GM12878 (cell line): ENCODE measurements around the gene SPOCD1. TPM values are rescaled to one million over a fixed set of nuclear protein-coding genes. Genes with fewer than 3 reads are reported as not detected.

ENCODE experiments used
- ATAC-seq: fragments of 200-7000 bp; cut with Tn5 transposase; 3 replicates; pipeline ENCODE4 v1.9.1; 2020; ENCODE audit warnings: mild to moderate bottlenecking, moderate library complexity
- BruUV-seq: library from RNA; stranded (reverse); fragments of 400-500 nt; replicated peaks from 2 replicates; lab custom pipeline; 2021; lab: Mats Ljungman, UMichigan
- CTCF ChIA-PET: fragments of 300-600 bp; sonication (Branson Sonifier 250); formaldehyde crosslinking; extraction: SDS; loops from one replicate; lab custom pipeline; 2021; ENCODE audit warnings: inconsistent platforms; lab: Yijun Ruan, JAX
- POLR2A ChIA-PET: fragments of 350-600 bp; formaldehyde crosslinking; extraction: SDS; loops from one replicate; lab custom pipeline; 2021; ENCODE audit warnings: inconsistent platforms; lab: Charles Lee
- RAD21 ChIA-PET: fragments of 300-600 bp; sonication (Branson Sonifier 250); formaldehyde crosslinking; loops from one replicate; lab custom pipeline; 2023; ENCODE audit warnings: antibody characterized with exemption; ENCODE audit not compliant: unreplicated experiment; lab: Charles Lee
- SMC1A ChIA-PET: fragments of 300-600 bp; sonication (Branson Sonifier 250); formaldehyde crosslinking; loops from one replicate; lab custom pipeline; 2023; ENCODE audit not compliant: unreplicated experiment, uncharacterized antibody; lab: Charles Lee
- DNase-seq: peaks from one replicate; pipeline ENCODE4 v3.0.0-alpha.2; 2011; ENCODE audit warnings: low read depth, low spot score
- FAIRE-seq: peaks from 3 replicates; lab custom pipeline; 2011; peaks lifted over from hg19 to GRCh38; lab: Jason Lieb, UNC
- H2AFZ ChIP-seq: 2 replicates; pipeline ENCODE4 v1.6.0; 2011; ENCODE audit warnings: low read depth, low read length, control low read depth; ENCODE audit not compliant: control insufficient read depth
- H3K27ac ChIP-seq: 2 replicates; pipeline ENCODE4 v1.5.1; 2011; ENCODE audit warnings: control low read depth; ENCODE audit not compliant: control insufficient read depth, insufficient read depth
- H3K27me3 ChIP-seq, 2 experiments: replicated peaks in 1 of 2; 2 replicates each; pipeline versions ENCODE4 v1.6.0 to v1.6.1; 2011; ENCODE audit warnings: low read length in 1 of 2; ENCODE audit not compliant: control insufficient read depth in 2 of 2, insufficient read depth in 2 of 2
- H3K36me3 ChIP-seq, 2 experiments: 2 replicates each; pipeline ENCODE4 v1.5.1; 2011; ENCODE audit warnings: low read length in 1 of 2; ENCODE audit not compliant: control insufficient read depth in 2 of 2, insufficient read depth in 2 of 2
- H3K4me1 ChIP-seq: 2 replicates; pipeline ENCODE4 v1.6.1; 2011; ENCODE audit warnings: mild to moderate bottlenecking, low read length, moderate library complexity, mixed read lengths; ENCODE audit not compliant: control insufficient read depth, insufficient read depth
- H3K4me2 ChIP-seq: 2 replicates; pipeline ENCODE4 v1.6.0; 2011; ENCODE audit warnings: control low read depth; ENCODE audit not compliant: control insufficient read depth, insufficient read depth
- H3K4me3 ChIP-seq: fragments of 200-600 bp; sonication (generic); 2 replicates; pipeline ENCODE4 v1.5.1; 2016
- H3K79me2 ChIP-seq: 2 replicates; pipeline ENCODE4 v1.6.0; 2011; ENCODE audit warnings: low read length; ENCODE audit not compliant: control insufficient read depth, insufficient read depth
- H3K9ac ChIP-seq: 2 replicates; pipeline ENCODE4 v1.8.0; 2011; ENCODE audit warnings: low read length, control low read depth, mixed read lengths; ENCODE audit not compliant: control insufficient read depth, insufficient read depth
- H3K9me3 ChIP-seq: replicated peaks from 3 replicates; pipeline ENCODE4 v1.5.1; 2011; ENCODE audit warnings: mild to moderate bottlenecking, low read length; ENCODE audit not compliant: control insufficient read depth, insufficient read depth
- H4K20me1 ChIP-seq: 2 replicates; pipeline ENCODE4 v1.6.0; 2011; ENCODE audit not compliant: control insufficient read depth, insufficient read depth
- ATF7 ChIP-seq: fragments of 450-650 bp; IDR thresholded peaks from 2 replicates; pipeline ENCODE4 v1.6.1; 2016; ENCODE audit warnings: low read depth, mild to moderate bottlenecking
- BHLHE40 ChIP-seq, 2 experiments: fragments of 450-650 bp in 1 of 2; IDR thresholded peaks; 2 replicates each; pipeline ENCODE4 v1.6.1; 2011 to 2017; ENCODE audit warnings: low read depth in 2 of 2, borderline replicate concordance in 1 of 2, improper control_type of control experiment in 1 of 2, low read length in 1 of 2, mild to moderate bottlenecking in 1 of 2
- CHD2 ChIP-seq: IDR thresholded peaks from 2 replicates; pipeline ENCODE4 v1.6.1; 2011; ENCODE audit warnings: low read depth, low read length, improper control_type of control experiment, borderline replicate concordance
- EP300 ChIP-seq, 2 experiments: fragments of 150-350 bp in 1 of 2; IDR thresholded peaks; 2 replicates each; pipeline ENCODE4 v1.6.1; 2011 to 2012; ENCODE audit warnings: low read depth in 2 of 2, low read length in 2 of 2, borderline replicate concordance in 1 of 2, improper control_type of control experiment in 1 of 2, inconsistent platforms in 1 of 2; ENCODE audit not compliant: control insufficient read depth in 1 of 2
- ESRRA ChIP-seq: IDR thresholded peaks from 2 replicates; pipeline ENCODE4 v1.6.1; 2012; ENCODE audit warnings: mild to moderate bottlenecking, low read length, improper control_type of control experiment
- JUNB ChIP-seq: IDR thresholded peaks from 2 replicates; pipeline ENCODE4 v1.6.1; 2016; ENCODE audit warnings: antibody characterized with exemption, mild to moderate bottlenecking
- PML ChIP-seq: IDR thresholded peaks from 2 replicates; pipeline ENCODE4 v1.6.1; 2012; ENCODE audit warnings: low read length, inconsistent platforms
- RB1 ChIP-seq: fragments of 450-650 bp; formaldehyde crosslinking; IDR thresholded peaks from 2 replicates; pipeline ENCODE4 v1.6.1; 2017; ENCODE audit warnings: mild to moderate bottlenecking, borderline replicate concordance
- SMAD5 ChIP-seq: IDR thresholded peaks from 2 replicates; pipeline ENCODE4 v1.6.1; 2016; ENCODE audit warnings: antibody characterized with exemption, low read depth
- SUPT20H ChIP-seq: IDR thresholded peaks from 2 replicates; pipeline ENCODE4 v1.6.1; 2011; ENCODE audit warnings: low read depth, mild to moderate bottlenecking, low read length, moderate library complexity, borderline replicate concordance; ENCODE audit not compliant: control insufficient read depth
- TCF3 ChIP-seq: IDR thresholded peaks from 2 replicates; pipeline ENCODE4 v1.6.1; 2012; ENCODE audit warnings: low read depth, mild to moderate bottlenecking, low read length, borderline replicate concordance; ENCODE audit not compliant: insufficient read depth
- ZNF207 ChIP-seq: fragments of 450-650 bp; IDR thresholded peaks from 2 replicates; pipeline ENCODE4 v1.6.1; 2014; ENCODE audit warnings: antibody characterized with exemption, mild to moderate bottlenecking, borderline replicate concordance
- ZNF217 ChIP-seq: fragments of 450-650 bp; IDR thresholded peaks from 2 replicates; pipeline ENCODE4 v1.6.1; 2017; ENCODE audit warnings: antibody characterized with exemption, mild to moderate bottlenecking
- ZNF274 ChIP-seq: IDR thresholded peaks from one replicate; pipeline ENCODE4 v1.8.0; 2011; ENCODE audit not compliant: insufficient read length, insufficient read depth
- WGBS: methylation state at CpG from one replicate; pipeline ENCODE4 v1.1.6; 2016; ENCODE audit warnings: low lambda C conversion rate; ENCODE audit not compliant: insufficient replicate concordance, insufficient coverage; ENCODE audit errors: missing lambda C conversion rate; 5-methylcytosine and 5-hydroxymethylcytosine counted together
- in situ Hi-C: fragments of 300-500 bp; cut with MboI; formaldehyde crosslinking; loops from 9 replicates; pipeline ENCODE4 v1.14.3; 2018; ENCODE audit warnings: mixed read lengths
- intact Hi-C: fragments of 100-400 bp; cut with micrococcal nuclease; formaldehyde crosslinking; loops from one replicate; pipeline ENCODE4 v1.14.2; 2022; ENCODE audit not compliant: unreplicated experiment
- polyA plus RNA-seq, 11 experiments: library from polyadenylated mRNA; depleted of rRNA in 4 of 11; unstranded in 6 of 11; stranded (reverse) in 5 of 11; fragments of >200 nt; fragmentation: Nextera tagmentation in 4 of 11; fragmentation: Illumina TruSeq in 1 of 11; extraction: Ambion mirVana in 4 of 11; extraction: Trizol in 1 of 11; gene quantifications; 1 replicate in 1 of 11; 2 replicates in 10 of 11; pipeline versions ENCODE4 v1.2.1 to v1.2.3, GENCODE V29; 2011 to 2016; ENCODE audit warnings: inconsistent platforms in 2 of 11, missing spikeins in 2 of 11, low read depth in 1 of 11
- total RNA-seq, 4 experiments: library from RNA; depleted of rRNA in 3 of 4; stranded (reverse); fragments of >200 nt in 3 of 4; fragmentation: Illumina TruSeq in 1 of 4; extraction: Trizol in 1 of 4; gene quantifications; 2 replicates each; pipeline versions ENCODE4 v1.2.1 to v1.2.3, GENCODE V29; 2013 to 2021
- TF ChIP-seq, protein P1 (sequence below): IDR thresholded peaks from 2 replicates; pipeline ENCODE4 v1.6.1; 2011; ENCODE audit warnings: borderline replicate concordance, low read depth, mild to moderate bottlenecking, moderate library complexity, low read length; ENCODE audit not compliant: insufficient read depth, poor library complexity, severe bottlenecking

Gene SPOCD1
- total and polyA plus RNA-seq, 10 of the 15 experiments (the other 5 are each of a cell fraction or from before 2014, with no cell fraction given) = 0.02 to 0.65 (median 0.13) TPM; not detected in 4

DNA sequence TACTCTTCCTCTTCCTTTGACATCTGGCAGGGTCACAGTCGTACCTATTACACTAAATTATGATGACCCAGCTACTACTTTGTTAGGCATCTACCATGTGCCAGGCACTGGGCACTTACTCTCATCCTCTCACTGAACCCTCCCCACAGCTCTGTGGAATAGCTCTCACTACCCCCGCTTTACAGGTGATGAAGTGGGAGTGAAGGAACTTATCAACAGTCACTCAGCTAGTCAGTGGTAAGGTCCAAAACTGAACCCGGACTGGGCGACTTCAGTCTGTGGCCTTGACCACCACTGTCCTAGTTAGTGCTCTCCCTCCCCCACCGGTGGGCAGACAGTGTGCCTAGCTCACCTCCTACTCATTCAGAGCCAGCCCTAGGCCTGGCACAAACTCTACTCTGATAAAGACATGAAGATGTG lies 64.0 kb downstream of the SPOCD1 start:
- H3K4me1 ChIP-seq = peaks cover 7% of the 10 kb centered on the region; the same call in 1 of the 2 replicates
- SMC1A ChIA-PET = interaction anchor here (1.4 to 1.9 kb wide), 2 partner anchors 37 to 94 kb away, joined by 4 to 10 read pairs; no protein-coding TSS in a partner anchor
- WGBS = 38% methylated on average over 5 of the region's 5 CpGs
- H3K9ac ChIP-seq = no peak overlapping the region
- intact Hi-C loops = no loop called here
- no peaks in the 10 kb centered on the region for H3K36me3 ChIP-seq
- FAIRE-seq (no peak), DNase-seq (no peak), ATAC-seq (no peak)
- no TSS peak for BruUV-seq
- no peaks in the 10 kb centered on the region for H3K79me2 ChIP-seq
- CTCF ChIA-PET = interaction anchor here (0.6 kb wide), 1 partner anchor 37 kb away, joined by 3 read pairs; no protein-coding TSS in a partner anchor
- H2AFZ ChIP-seq = no peak overlapping the region
- H3K9me3 ChIP-seq = no peaks in the 10 kb centered on the region
- in situ Hi-C loops = no loop called here
- no peak overlapping the region for H3K27ac ChIP-seq
- H4K20me1 ChIP-seq = no peaks in the 10 kb centered on the region
- RAD21 ChIA-PET = interaction anchor here (1.6 to 2.0 kb wide), 3 partner anchors 36 to 88 kb away, joined by 4 to 15 read pairs (median 8); no protein-coding TSS in a partner anchor
- no peak overlapping the region for H3K4me2 ChIP-seq
- peaks cover 0 to 5% of the 10 kb centered on the region in 2 experiments; a peak in 2 of 4 replicates for H3K27me3 ChIP-seq
- no peak for TF ChIP-seq SMAD5
- TF ChIP-seq ZNF207 = no peak
- no peak for TF ChIP-seq PML
- TF ChIP-seq ZNF274 = no peak
- TF ChIP-seq TCF3 = no peak
- POLR2A ChIA-PET = no interaction called here
- no peak overlapping the region for H3K4me3 ChIP-seq

DNA sequence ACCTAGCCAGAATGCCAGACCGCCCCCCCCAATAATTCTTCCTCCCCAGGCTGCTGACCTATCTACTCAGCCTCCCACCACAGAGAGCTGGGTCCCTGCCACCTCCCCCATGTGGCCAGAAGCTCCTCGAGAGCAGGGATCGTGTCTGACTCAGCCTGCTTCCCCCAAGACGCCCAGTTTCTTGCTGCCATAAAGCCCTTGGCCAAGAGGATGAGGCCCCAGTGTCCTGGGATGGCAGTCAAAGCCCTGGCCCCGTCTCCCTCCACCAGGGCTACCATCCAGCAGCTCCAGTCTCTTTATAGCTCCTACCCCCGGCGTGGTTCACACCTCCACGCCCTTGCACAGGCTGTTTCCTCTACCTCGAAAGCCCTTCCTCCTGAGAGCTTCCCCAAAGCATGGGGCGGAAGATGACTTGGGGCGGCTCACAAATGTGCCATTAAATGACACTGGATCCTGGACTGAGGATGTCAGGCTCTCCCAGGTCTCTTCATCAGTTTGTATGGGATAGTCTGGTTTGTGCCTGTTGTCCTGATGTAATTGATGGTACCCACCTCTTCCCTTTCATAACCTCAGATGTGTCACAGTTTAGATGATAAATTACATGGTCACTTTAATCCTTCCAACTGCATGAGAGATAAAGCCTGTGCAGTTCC lies 64.8 kb downstream of the SPOCD1 start:
- Histone ChIP-seq H4K20me1 (no peaks in the 10 kb centered on the region), H3K9me3 (no peaks in the 10 kb centered on the region), H3K27me3 (peaks cover 0 to 5% of the 10 kb centered on the region in 2 experiments; a peak in 1 of 4 replicates), H3K27ac (no peak overlapping the region), H3K4me2 (no peak overlapping the region), H3K4me1 (peaks cover 7% of the 10 kb centered on the region; the same call in 1 of the 2 replicates), H2AFZ (no peak overlapping the region), H3K4me3 (no peak overlapping the region), H3K79me2 (no peaks in the 10 kb centered on the region), H3K36me3 (no peaks in the 10 kb centered on the region), H3K9ac (no peak overlapping the region)
- no peak for FAIRE-seq
- in situ Hi-C loops = no loop called here
- ATAC-seq = peak; percentile 82
- ChIA-PET SMC1A (interaction anchor here (0.6 to 1.9 kb wide), 3 partner anchors 38 to 137 kb away, joined by 3 to 10 read pairs (median 4); no protein-coding TSS in a partner anchor), POLR2A (interaction anchor here (0.6 kb wide), 1 partner anchor 141 kb away, joined by 4 read pairs; no protein-coding TSS in a partner anchor), RAD21 (interaction anchor here (0.6 to 2.0 kb wide), 4 partner anchors 37 to 87 kb away, joined by 3 to 15 read pairs (median 6); no protein-coding TSS in a partner anchor), CTCF (interaction anchor here (0.6 to 1.2 kb wide), 5 partner anchors 13 to 87 kb away, joined by 3 to 4 read pairs (median 3); partner anchors contain the start of gene ADGRB2)
- no peak for DNase-seq
- BruUV-seq = no TSS peak
- 0% methylated on average over 10 of the region's 11 CpGs for WGBS
- intact Hi-C loops = no loop called here
- TF ChIP-seq EP300 (IDR thresholded peaks at IDR 0.05; ENCODE audit: borderline replicate concordance in 1 of 2, control insufficient read depth in 1 of 2, low read depth in 2 of 2, low read length in 2 of 2) (no peak), BHLHE40 (IDR thresholded peaks at IDR 0.05; ENCODE audit: borderline replicate concordance in 1 of 2, low read depth in 2 of 2, low read length in 1 of 2) (peak in 1 of 2 experiments; percentile 12; a peak in 1 of 4 replicates), RB1 (no peak), SUPT20H (no peak), ATF7 (no peak), CHD2 (no peak), ZNF217 (no peak), JUNB (no peak), ESRRA (no peak)
- TF ChIP-seq, protein P1, sequence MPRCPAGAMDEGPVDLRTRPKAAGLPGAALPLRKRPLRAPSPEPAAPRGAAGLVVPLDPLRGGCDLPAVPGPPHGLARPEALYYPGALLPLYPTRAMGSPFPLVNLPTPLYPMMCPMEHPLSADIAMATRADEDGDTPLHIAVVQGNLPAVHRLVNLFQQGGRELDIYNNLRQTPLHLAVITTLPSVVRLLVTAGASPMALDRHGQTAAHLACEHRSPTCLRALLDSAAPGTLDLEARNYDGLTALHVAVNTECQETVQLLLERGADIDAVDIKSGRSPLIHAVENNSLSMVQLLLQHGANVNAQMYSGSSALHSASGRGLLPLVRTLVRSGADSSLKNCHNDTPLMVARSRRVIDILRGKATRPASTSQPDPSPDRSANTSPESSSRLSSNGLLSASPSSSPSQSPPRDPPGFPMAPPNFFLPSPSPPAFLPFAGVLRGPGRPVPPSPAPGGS = no peak
